ENCODE results near the gene ATP7B. TPM values are rescaled to one million over a fixed set of nuclear protein-coding genes. Genes with fewer than 3 reads are reported as not detected.

The ATP7B gene
- total RNA-seq, 1 experiment from 2014 or later: 1.8 TPM

- no peak for DNase-seq (ENCODE audit: low spot score)
Measured at GRCh38 chr13:51978796-51979556, 32.3 kb downstream of the ATP7B start.

- no peak for DNase-seq (ENCODE audit: low spot score)
Measured at GRCh38 chr13:51977625-51978024, 33.6 kb downstream of the ATP7B start.

DNA sequence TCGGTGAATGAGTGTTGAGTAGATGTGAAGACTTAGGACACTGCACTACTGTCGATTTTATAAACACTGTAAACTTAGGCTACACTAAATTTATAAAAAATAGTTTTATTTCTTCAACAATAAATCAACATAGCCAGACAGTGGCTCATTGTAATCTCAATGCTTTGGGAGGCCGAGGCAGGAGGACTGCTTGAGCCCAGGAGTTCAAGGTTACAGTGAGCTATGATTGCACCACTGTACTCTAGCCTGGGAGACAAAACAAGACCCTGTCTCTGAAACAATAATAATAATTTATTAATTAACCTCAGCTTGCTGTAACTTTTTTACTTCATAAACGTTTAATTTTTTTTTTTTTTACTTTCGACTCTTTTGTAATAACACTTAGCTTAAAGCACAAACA lies 34.4 kb downstream of the ATP7B start:
- DNase-seq (ENCODE audit: low spot score): no peak

GRCh38 chr13:51976423-51976822 lies 34.8 kb downstream of the ATP7B start:
- no peak for DNase-seq (ENCODE audit: low spot score)

- no peak for DNase-seq (ENCODE audit: low spot score)
Measured at GRCh38 chr13:51974482-51974881, 36.8 kb downstream of the ATP7B start.

- DNase-seq (ENCODE audit: low spot score): no peak
Measured at GRCh38 chr13:51971520-51972426, 39.5 kb downstream of the ATP7B start.

DNA sequence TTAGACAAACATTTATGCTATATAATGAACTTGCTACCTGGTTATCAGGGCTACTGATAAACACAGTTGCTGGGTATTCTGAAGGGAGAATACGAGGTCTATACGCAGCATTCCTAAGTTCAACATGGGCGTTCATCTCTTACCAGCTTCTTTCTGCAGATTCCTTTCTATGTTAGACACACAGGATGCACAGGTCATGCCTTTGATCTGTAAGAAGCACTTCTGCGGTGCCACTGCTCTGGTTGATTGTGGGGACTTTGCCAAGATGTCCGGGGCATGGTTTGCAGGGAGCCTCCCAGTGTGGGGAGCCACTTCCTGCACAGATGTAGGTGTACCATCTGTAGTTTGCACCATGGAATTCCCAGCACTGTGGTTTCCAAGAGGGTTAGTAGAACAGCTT lies 40.9 kb downstream of the ATP7B start:
- DNase-seq (ENCODE audit: low spot score): no peak

GRCh38 chr13:51967482-51968446 lies 43.5 kb downstream of the ATP7B start:
- DNase-seq (ENCODE audit: low spot score): no peak

DNA sequence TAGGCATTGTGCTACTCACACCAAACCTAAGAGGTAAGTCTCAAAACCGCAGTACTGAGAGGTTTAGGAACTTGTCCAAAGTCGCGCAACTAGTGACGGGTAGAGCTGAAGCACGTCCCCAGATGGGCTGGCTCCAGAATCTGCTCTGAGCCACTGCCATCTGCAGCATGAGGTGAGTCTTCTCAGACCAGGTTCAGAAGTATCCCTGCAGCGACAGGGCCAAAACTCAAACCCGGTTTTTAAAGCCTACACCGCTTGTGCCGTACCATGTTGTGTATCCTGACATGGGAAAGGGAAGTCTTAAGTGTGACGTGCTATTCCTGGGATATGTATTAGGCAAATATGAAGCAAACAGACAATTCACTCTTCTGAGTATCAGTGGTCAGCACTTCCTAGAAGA lies 45.1 kb downstream of the ATP7B start:
- DNase-seq (ENCODE audit: low spot score): no peak

- DNase-seq (ENCODE audit: low spot score): no peak
Measured at GRCh38 chr13:51961493-51962403, 49.5 kb downstream of the ATP7B start.

DNA sequence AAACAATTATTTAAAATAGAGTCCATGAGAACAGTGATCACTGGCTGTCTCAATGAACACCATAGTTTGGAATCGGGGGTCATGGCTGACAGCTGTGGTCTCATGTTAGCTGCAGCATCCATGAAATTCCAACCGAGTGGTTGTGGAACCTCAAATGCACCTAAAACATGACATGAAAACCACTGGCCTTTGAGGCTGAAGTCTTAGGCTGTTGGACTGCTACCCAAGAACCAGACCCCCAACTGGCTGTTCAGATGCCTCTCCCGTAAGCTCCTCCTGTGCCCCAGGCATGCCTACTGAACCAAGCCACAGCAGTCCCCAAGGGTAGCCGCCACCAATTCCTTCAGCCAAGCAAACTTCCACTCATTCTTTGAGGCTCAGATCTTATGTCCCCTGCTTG lies 50.5 kb downstream of the ATP7B start:
- no peak for DNase-seq (ENCODE audit: low spot score)

DNA sequence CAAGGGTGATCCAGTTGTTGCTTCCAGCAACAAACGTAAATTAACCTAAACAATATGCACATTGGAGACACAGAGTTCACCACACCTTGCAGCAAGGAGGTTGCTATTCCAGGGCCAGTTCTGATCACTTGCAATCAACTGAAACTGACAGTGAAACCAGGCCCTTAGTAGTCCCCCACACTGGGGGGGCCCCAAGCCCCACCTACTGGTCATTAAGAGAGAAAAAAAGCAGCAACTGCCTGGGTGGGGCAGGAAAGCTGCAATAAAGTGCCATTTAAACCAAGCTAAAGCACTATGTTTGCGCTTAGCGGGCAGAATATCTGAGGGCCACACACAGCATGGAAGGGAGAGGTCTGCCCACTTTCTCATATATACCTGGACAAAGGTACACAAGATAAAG lies 51.5 kb downstream of the ATP7B start:
- DNase-seq (ENCODE audit: low spot score): no peak

DNA sequence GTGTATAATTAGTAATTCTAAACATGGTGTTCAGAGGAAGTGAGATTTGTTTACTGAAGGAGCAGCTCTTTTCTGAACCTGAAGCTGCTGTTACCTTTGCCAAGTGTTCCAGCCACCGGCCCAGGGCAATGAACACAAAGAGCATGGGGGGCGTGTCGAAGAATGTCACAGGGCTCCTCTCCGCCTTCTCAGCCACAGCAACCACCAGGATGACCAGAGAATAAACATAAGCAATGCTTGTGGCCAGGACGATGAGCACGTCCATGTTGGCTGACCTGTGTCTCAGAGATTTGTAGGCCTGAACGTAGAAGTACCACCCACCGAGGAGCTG lies 53.1 kb downstream of the ATP7B start:
- no peak for DNase-seq (ENCODE audit: low spot score)

GRCh38 chr13:51957377-51958216 lies 53.7 kb downstream of the ATP7B start:
- DNase-seq (ENCODE audit: low spot score): no peak

GRCh38 chr13:51956717-51957116 lies 54.5 kb downstream of the ATP7B start:
- no peak for DNase-seq (ENCODE audit: low spot score)

DNA sequence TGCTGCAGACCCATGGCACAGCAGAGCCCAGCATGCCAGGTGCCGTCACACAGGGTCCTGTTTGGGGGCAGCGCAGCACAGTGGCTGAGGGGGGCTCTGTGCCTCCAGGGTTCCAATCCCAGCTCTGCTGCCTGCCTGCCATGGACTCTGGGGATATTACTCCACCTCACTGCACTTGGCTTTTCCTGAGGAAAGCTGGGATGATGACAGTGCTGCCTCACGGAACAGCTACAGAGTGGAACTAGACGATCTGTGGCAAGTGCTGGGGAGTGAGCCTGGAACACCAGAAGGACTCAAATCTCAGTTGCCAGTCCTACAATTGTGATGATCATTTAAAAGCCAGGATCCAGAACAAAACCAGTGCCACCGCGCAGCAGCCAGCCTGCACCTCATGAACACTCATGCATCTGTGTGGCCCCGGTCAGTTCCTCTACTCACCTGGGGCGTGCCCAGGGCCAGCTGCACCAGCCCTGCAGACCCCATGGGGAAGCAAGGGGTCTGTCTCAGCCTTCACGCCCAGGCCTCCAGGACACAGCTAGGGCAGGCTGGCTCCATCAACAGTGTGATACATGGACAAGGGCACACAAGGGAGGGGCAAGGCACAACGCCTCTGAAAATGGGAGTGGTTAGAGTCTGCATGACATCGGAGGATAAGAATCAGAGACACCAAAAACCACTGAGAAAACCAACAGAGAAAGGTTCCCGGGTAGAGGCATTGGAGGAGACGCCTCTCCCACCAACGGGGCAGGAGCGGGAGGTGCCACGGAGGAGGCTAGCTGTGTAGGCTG lies 55.2 kb downstream of the ATP7B start:
- no peak for DNase-seq (ENCODE audit: low spot score)

- no peak for DNase-seq (ENCODE audit: low spot score)
Measured at GRCh38 chr13:51955281-51955771, 55.9 kb downstream of the ATP7B start.

- DNase-seq (ENCODE audit: low spot score): no peak
Measured at GRCh38 chr13:51953347-51954195, 57.7 kb downstream of the ATP7B start.

Measured in H4 (cell line).